Keratinocyte (primary cell): ENCODE data around the gene BBOF1.

ENCODE experiments used
- EZH2 ChIP-seq: IDR thresholded peaks from one replicate; pipeline ENCODE4 v1.6.1; 2012; ENCODE audit warnings: inconsistent platforms, mild to moderate bottlenecking, low read length, moderate library complexity
- TF ChIP-seq, protein P1 (sequence below), 3 experiments: IDR thresholded peaks in 1 of 3; conservative IDR thresholded peaks in 1 of 3; optimal IDR thresholded peaks in 1 of 3; 2 replicates in 2 of 3; 3 replicates in 1 of 3; pipeline versions ENCODE3 to v1.5.1; 2011; ENCODE audit warnings: low read length in 3 of 3, mild to moderate bottlenecking in 3 of 3, moderate library complexity in 2 of 3, control low read depth in 1 of 3, inconsistent platforms in 1 of 3; ENCODE audit not compliant: insufficient read depth in 2 of 3; ENCODE audit errors: extremely low read depth in 1 of 3

GRCh38 chr14:73995977-73996378 is 23.2 kb upstream of the BBOF1 start:
- TF ChIP-seq, protein P1, sequence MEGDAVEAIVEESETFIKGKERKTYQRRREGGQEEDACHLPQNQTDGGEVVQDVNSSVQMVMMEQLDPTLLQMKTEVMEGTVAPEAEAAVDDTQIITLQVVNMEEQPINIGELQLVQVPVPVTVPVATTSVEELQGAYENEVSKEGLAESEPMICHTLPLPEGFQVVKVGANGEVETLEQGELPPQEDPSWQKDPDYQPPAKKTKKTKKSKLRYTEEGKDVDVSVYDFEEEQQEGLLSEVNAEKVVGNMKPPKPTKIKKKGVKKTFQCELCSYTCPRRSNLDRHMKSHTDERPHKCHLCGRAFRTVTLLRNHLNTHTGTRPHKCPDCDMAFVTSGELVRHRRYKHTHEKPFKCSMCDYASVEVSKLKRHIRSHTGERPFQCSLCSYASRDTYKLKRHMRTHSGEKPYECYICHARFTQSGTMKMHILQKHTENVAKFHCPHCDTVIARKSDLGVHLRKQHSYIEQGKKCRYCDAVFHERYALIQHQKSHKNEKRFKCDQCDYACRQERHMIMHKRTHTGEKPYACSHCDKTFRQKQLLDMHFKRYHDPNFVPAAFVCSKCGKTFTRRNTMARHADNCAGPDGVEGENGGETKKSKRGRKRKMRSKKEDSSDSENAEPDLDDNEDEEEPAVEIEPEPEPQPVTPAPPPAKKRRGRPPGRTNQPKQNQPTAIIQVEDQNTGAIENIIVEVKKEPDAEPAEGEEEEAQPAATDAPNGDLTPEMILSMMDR (optimal IDR thresholded peaks at IDR 0.05 in 1 of 3, IDR thresholded peaks at IDR 0.05 in 1 of 3, conservative IDR thresholded peaks at IDR 0.05 in 1 of 3; ENCODE audit: extremely low read depth in 1 of 3, insufficient read depth in 2 of 3, low read length in 3 of 3), result no peak
- no peak for TF ChIP-seq EZH2
